GM12872 (cell line): Measurements from ENCODE around the gene UMAD1.

Experiments
- CTCF ChIP-seq: IDR thresholded peaks from 3 replicates; pipeline ENCODE4 v1.5.1; 2011; ENCODE audit warnings: low read depth, mild to moderate bottlenecking, low read length, moderate library complexity; ENCODE audit not compliant: insufficient read depth

UMAD1 gene

GRCh38 chr7:7861211-7861633 lies 220.7 kb downstream of the UMAD1 start:
- no peak for TF ChIP-seq CTCF

GRCh38 chr7:7862393-7862792 lies 221.8 kb downstream of the UMAD1 start:
- TF ChIP-seq CTCF = no peak

GRCh38 chr7:7867846-7868571 lies 227.5 kb downstream of the UMAD1 start:
- no peak for TF ChIP-seq CTCF

GRCh38 chr7:7868572-7868899 lies 228.0 kb downstream of the UMAD1 start:
- no peak for TF ChIP-seq CTCF

GRCh38 chr7:7869036-7869435 lies 228.5 kb downstream of the UMAD1 start:
- no peak for TF ChIP-seq CTCF

GRCh38 chr7:7869651-7870050 lies 229.1 kb downstream of the UMAD1 start:
- no peak for TF ChIP-seq CTCF

- TF ChIP-seq CTCF = no peak
Measured at GRCh38 chr7:7870555-7870954, 230.0 kb downstream of the UMAD1 start.
